Loucy (cell line): ENCODE measurements around the gene JPT2.

Source experiments
- H2AFZ ChIP-seq: fragments of 200-600 bp; sonication (generic); 2 replicates; pipeline ENCODE4 v1.6.0; 2016; ENCODE audit warnings: antibody characterized with exemption, mild to moderate bottlenecking, low read length, moderate library complexity
- H3F3A ChIP-seq: fragments of 200-600 bp; 2 replicates; pipeline ENCODE4 v1.6.0; 2016; ENCODE audit warnings: antibody characterized with exemption, low read depth, mild to moderate bottlenecking
- H3K27me3 ChIP-seq: fragments of 200-600 bp; sonication (generic); 2 replicates; pipeline ENCODE4 v1.6.1; 2014; ENCODE audit warnings: low read length, mild to moderate bottlenecking; ENCODE audit not compliant: insufficient read depth, poor library complexity, severe bottlenecking
- H3K36me3 ChIP-seq: fragments of 200-600 bp; sonication (generic); 2 replicates; pipeline ENCODE4 v1.6.1; 2016; ENCODE audit warnings: low read length; ENCODE audit not compliant: insufficient read depth
- H3K4me1 ChIP-seq: fragments of 200-600 bp; sonication (generic); 2 replicates; pipeline ENCODE4 v1.5.1; 2014; ENCODE audit warnings: low read length, mild to moderate bottlenecking; ENCODE audit not compliant: insufficient read depth, poor library complexity, severe bottlenecking
- H3K4me2 ChIP-seq: fragments of 200-600 bp; sonication (generic); 2 replicates; pipeline ENCODE4 v1.6.0; 2014; ENCODE audit warnings: antibody characterized with exemption, low read length, low read depth, mild to moderate bottlenecking; ENCODE audit not compliant: poor library complexity, severe bottlenecking
- H3K4me3 ChIP-seq: fragments of 200-600 bp; sonication (generic); 2 replicates; pipeline ENCODE4 v1.5.1; 2014; ENCODE audit warnings: low read length, mild to moderate bottlenecking, mixed read lengths; ENCODE audit not compliant: poor library complexity, severe bottlenecking
- H3K79me2 ChIP-seq: fragments of 200-600 bp; sonication (generic); 2 replicates; pipeline ENCODE4 v1.6.1; 2014; ENCODE audit warnings: low read length; ENCODE audit not compliant: insufficient read depth
- H3K9ac ChIP-seq: fragments of 200-600 bp; sonication (generic); 2 replicates; pipeline ENCODE4 v1.6.0; 2014; ENCODE audit warnings: mild to moderate bottlenecking, low read depth, low read length, moderate library complexity; ENCODE audit not compliant: poor library complexity, severe bottlenecking
- H3K9me2 ChIP-seq: fragments of 200-600 bp; sonication (generic); replicated peaks from 2 replicates; pipeline ENCODE4 v1.6.1; 2016; ENCODE audit warnings: low read depth, low read length, mixed read lengths
- H3K9me3 ChIP-seq: fragments of 200-600 bp; sonication (generic); 2 replicates; pipeline ENCODE4 v1.6.1; 2014; ENCODE audit warnings: mild to moderate bottlenecking, antibody characterized with exemption, low read length, low read depth; ENCODE audit not compliant: insufficient read depth
- H4K20me1 ChIP-seq: fragments of 200-600 bp; sonication (generic); 2 replicates; pipeline ENCODE4 v1.6.0; 2014; ENCODE audit warnings: antibody characterized with exemption, low read length, mild to moderate bottlenecking; ENCODE audit not compliant: insufficient read depth, poor library complexity, severe bottlenecking
- EZH2phosphoT487 ChIP-seq: fragments of 200-600 bp; IDR thresholded peaks from 2 replicates; pipeline ENCODE4 v1.6.1; 2018; ENCODE audit warnings: antibody characterized with exemption, mild to moderate bottlenecking, moderate library complexity, borderline replicate concordance
- TF ChIP-seq, protein P1 (sequence below): fragments of 200-600 bp; sonication (generic); conservative IDR thresholded peaks from 2 replicates; pipeline ENCODE4 v1.5.1; 2014; ENCODE audit warnings: mild to moderate bottlenecking, antibody characterized with exemption, low read length

Gene JPT2

DNA sequence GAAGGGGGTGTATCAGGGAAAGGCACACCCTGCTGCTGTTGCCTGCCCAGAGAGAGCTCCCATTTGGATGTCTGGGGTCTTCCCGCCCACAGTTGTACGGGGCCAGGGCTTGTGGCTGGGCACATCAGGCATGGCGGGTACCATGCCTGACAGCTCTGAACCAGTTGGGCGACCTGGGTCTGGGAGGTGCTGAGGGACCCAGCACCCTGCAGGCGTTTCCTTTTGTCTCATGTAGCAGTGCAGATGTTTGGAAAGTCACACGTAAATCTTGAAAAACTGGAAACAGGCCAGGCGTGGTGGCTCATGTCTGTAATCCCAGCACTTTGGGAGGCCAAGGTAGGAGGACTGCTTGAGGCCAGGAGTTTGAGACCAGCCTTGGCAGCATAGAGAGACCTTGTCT is 8.4 kb upstream of the JPT2 start:
- Histone ChIP-seq H3F3A (no peaks in the 10 kb centered on the region), H3K27me3 (no peaks in the 10 kb centered on the region), H3K79me2 (no peaks in the 10 kb centered on the region), H3K9me2 (no peaks in the 10 kb centered on the region), H3K9me3 (no peaks in the 10 kb centered on the region), H3K4me3 (no peak overlapping the region), H3K4me2 (no peak overlapping the region), H2AFZ (no peak overlapping the region), H3K9ac (no peak overlapping the region), H4K20me1 (no peaks in the 10 kb centered on the region), H3K36me3 (peaks cover 43% of the 10 kb centered on the region; the same call in 1 of the 2 replicates), H3K4me1 (no peaks in the 10 kb centered on the region)
- no peak for TF ChIP-seq EZH2phosphoT487
- TF ChIP-seq, protein P1, sequence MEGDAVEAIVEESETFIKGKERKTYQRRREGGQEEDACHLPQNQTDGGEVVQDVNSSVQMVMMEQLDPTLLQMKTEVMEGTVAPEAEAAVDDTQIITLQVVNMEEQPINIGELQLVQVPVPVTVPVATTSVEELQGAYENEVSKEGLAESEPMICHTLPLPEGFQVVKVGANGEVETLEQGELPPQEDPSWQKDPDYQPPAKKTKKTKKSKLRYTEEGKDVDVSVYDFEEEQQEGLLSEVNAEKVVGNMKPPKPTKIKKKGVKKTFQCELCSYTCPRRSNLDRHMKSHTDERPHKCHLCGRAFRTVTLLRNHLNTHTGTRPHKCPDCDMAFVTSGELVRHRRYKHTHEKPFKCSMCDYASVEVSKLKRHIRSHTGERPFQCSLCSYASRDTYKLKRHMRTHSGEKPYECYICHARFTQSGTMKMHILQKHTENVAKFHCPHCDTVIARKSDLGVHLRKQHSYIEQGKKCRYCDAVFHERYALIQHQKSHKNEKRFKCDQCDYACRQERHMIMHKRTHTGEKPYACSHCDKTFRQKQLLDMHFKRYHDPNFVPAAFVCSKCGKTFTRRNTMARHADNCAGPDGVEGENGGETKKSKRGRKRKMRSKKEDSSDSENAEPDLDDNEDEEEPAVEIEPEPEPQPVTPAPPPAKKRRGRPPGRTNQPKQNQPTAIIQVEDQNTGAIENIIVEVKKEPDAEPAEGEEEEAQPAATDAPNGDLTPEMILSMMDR = no peak

DNA sequence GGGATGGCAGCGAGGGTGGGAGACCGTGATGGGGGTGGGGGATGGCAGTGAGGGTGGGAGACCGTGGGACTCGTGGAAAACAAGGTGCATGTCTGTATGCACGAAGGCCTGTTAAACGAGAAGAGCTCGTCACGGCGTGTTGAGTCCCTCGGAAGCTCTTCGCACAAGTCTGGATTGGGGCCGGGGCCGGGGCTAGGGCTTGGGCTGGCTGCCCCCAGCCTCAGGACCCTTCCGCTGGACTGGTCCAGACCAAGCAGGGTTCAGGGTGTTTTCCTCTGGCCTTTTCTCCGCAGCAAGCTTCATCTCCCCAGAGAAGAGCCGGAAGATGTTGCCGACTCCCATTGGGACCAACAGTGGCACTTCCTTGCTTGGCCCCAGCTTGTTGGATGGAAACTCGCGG is 7.7 kb upstream of the JPT2 start:
- no peak for TF ChIP-seq EZH2phosphoT487
- TF ChIP-seq, protein P1 = no peak
- Histone ChIP-seq H3K27me3 (no peaks in the 10 kb centered on the region), H3K4me2 (no peak overlapping the region), H2AFZ (no peak overlapping the region), H4K20me1 (no peaks in the 10 kb centered on the region), H3F3A (no peaks in the 10 kb centered on the region), H3K4me3 (no peak overlapping the region), H3K4me1 (no peaks in the 10 kb centered on the region), H3K9me3 (no peaks in the 10 kb centered on the region), H3K9me2 (no peaks in the 10 kb centered on the region), H3K79me2 (no peaks in the 10 kb centered on the region), H3K9ac (no peak overlapping the region), H3K36me3 (peaks cover 38% of the 10 kb centered on the region; the same call in 1 of the 2 replicates)

DNA sequence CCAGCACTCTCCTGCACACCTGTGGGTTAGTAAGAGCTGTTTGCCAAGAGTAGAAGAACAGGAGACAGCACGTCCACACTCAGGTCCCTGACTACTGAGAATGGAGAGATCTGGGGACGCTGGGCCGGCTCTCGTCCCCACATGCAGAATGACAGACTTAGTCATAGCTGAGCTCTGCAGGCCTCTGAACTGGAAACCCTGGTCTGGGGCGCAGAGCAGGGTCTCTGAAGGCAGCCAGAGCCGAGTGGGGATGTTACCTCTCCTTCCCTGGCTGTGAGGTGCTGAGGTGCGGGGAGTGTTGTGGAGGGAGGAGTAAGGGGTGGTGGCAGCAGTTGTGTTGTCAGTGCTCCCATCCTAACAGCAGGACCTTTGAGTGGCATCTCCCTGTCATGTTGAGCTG is 7.2 kb upstream of the JPT2 start:
- Histone ChIP-seq H3K4me1 (no peaks in the 10 kb centered on the region), H3K4me2 (no peak overlapping the region), H3F3A (no peaks in the 10 kb centered on the region), H2AFZ (no peak overlapping the region), H3K36me3 (peaks cover 33% of the 10 kb centered on the region; the same call in 1 of the 2 replicates), H3K9me2 (no peaks in the 10 kb centered on the region), H4K20me1 (no peaks in the 10 kb centered on the region), H3K9me3 (no peaks in the 10 kb centered on the region), H3K27me3 (no peaks in the 10 kb centered on the region), H3K9ac (no peak overlapping the region), H3K4me3 (no peak overlapping the region), H3K79me2 (no peaks in the 10 kb centered on the region)
- no peak for TF ChIP-seq EZH2phosphoT487

DNA sequence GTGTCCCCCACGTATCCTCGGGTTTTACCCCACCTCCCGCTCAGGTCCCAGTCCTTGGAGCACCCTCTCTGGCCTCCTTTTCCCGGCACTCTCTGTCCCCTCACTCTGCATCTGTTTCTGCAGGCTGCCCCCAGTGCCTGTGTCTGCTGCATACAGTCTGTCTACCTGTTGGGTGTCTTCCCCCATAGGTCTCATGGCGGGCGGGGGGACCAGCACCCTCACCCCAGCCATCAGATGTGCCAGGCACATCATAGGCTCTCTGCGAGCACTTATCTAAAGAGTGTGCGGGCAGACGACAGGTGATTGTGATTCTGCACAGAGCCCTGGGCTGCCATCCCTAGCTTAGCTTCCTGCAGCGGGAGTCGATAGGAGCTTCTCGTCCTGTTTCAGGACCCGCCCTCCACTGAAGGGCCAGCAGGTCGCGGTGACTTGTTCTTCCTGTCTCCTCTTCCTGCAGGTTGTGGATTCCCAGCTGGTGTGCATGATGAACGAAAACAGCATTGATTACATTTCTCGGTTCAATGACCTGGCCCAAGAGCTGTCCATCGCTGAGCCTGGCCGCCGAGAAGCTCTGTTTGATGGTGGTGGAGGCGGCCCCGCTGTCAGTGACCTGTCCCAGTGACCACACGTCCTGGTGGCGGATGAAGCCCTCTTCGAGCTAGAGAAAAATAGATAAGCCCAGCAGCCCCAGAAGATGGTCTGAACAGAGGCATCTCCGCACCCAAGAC is 4.5 kb upstream of the JPT2 start:
- no peaks in the 10 kb centered on the region for H3K9me2 ChIP-seq
- H3K36me3 ChIP-seq = peaks cover 22% of the 10 kb centered on the region; the same call in 1 of the 2 replicates
- no peak overlapping the region for H2AFZ ChIP-seq
- H4K20me1 ChIP-seq = no peaks in the 10 kb centered on the region
- no peaks in the 10 kb centered on the region for H3K27me3 ChIP-seq
- H3K4me1 ChIP-seq = no peaks in the 10 kb centered on the region
- H3K9ac ChIP-seq = no peak overlapping the region
- H3K9me3 ChIP-seq = no peaks in the 10 kb centered on the region
- no peak overlapping the region for H3K4me2 ChIP-seq
- H3F3A ChIP-seq = no peaks in the 10 kb centered on the region
- H3K79me2 ChIP-seq = peaks cover 3% of the 10 kb centered on the region
- TF ChIP-seq, protein P1 = no peak
- no peak for TF ChIP-seq EZH2phosphoT487
- H3K4me3 ChIP-seq = no peak overlapping the region
